ENCODE results near the gene GPR45.

GPR45 gene

DNA sequence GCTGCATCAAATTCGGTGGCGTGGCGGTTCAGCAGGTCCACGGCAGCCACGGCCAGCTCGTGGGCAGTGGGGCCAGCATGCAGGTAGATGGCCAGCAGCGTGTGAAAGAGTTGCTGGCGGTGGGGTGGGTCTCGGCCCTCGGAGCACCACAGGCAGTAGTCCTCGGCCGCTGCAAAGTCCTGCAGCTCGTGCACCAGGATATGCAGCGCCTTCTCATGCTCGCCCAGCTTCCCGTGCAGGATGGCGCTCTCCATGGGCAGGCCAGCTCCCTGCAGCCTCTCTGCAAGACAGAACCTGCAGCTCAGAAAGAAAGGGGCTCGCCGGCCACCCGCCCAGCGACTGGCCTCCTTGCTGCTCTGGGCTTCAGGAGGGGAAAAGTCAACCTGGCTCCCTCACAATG, 27.9 kb downstream of the GPR45 start:
- no peaks in the 10 kb centered on the region for H3K9me3 Mint-ChIP-seq
- H3K4me1 Mint-ChIP-seq (ENCODE audit: low read depth): no peaks in the 10 kb centered on the region
- peaks cover 88% of the 10 kb centered on the region for H3K36me3 Mint-ChIP-seq (ENCODE audit: low read depth)
- H3K4me3 Mint-ChIP-seq: no peak overlapping the region
- intact Hi-C loops (cut with micrococcal nuclease): no loop called here
- H3K27me3 Mint-ChIP-seq: no peaks in the 10 kb centered on the region
- no peak overlapping the region for H3K27ac Mint-ChIP-seq

DNA sequence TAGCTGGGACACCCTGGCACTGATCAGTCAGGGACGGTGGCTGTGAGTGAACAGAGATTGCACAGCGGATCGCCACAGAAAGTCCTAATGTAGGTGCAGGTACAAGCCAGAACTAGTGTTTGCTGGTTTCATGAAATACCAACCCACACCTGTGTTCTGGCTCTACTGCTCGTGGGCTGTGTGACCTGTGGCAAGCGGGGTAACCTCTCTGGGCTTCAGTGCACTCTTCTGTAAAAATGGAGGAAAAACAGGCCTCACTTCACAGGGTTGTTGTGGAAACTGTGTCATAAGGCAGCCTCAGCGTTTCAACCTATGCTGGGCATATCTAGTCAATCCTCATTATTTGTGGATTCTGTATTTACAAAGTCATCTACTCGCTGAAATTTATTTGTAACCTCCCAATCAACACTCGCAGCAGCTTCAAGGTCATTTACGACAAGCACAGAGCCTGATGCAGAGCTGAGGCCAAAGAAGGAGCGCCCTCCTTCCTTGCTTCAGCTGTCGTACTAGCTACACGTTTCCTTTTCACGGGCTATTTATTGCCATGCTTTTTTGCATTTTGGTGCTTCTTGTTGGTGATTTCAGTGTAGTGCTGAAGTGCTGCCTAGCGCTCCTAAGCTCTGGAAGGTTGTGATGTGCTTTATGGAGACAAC, 30.0 kb downstream of the GPR45 start:
- Mint-ChIP-seq H3K27ac (no peak overlapping the region), H3K9me3 (no peaks in the 10 kb centered on the region), H3K4me3 (no peak overlapping the region), H3K27me3 (no peaks in the 10 kb centered on the region), H3K4me1 (ENCODE audit: low read depth) (no peaks in the 10 kb centered on the region), H3K36me3 (ENCODE audit: low read depth) (peaks cover 100% of the 10 kb centered on the region)
- intact Hi-C loops (cut with micrococcal nuclease): no loop called here

DNA sequence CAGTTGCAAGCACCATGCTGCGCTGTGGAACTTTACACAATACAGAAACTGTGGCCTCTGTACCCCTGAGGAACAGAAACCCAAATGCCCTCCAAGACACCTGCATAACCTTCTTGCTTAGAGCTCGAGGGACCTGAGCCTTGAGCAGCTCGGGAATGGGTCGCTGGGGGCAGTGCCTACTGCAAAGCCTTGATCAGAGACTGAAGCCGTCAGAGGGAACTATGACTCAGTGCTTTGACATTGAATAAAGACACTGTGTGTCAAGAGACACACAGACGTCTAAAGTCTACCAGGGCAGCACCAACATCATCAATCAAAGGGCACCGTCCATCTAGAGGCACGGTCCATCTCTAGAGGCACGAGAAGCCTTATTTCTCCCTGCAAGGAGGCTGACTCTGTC, 30.6 kb downstream of the GPR45 start:
- Mint-ChIP-seq H3K4me1 (ENCODE audit: low read depth) (no peaks in the 10 kb centered on the region), H3K36me3 (ENCODE audit: low read depth) (peaks cover 100% of the 10 kb centered on the region), H3K27me3 (no peaks in the 10 kb centered on the region), H3K27ac (no peak overlapping the region), H3K4me3 (no peak overlapping the region), H3K9me3 (no peaks in the 10 kb centered on the region)
- intact Hi-C loops (cut with micrococcal nuclease): no loop called here

DNA sequence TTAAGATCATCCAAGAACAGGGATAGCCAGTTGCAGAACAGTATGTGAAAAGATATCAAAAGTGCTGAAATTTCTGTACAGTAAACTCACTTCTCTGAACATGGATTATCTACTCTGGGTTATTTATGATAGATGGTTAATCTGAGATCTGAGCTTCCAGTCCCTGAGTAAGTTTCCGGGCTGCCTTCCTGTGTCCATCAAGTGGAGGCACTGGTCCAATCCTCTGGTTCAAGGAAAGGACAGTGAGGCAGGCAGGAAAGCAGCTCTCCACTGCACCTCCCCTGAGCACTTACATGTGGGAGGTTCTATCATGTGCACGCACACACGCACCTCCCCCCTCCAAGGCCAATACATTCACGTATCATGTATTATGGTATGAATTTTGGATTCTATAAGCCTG, 32.5 kb downstream of the GPR45 start:
- no peak overlapping the region for H3K4me3 Mint-ChIP-seq
- no peaks in the 10 kb centered on the region for H3K27me3 Mint-ChIP-seq
- H3K4me1 Mint-ChIP-seq (ENCODE audit: low read depth): no peaks in the 10 kb centered on the region
- intact Hi-C loops (cut with micrococcal nuclease): no loop called here
- no peaks in the 10 kb centered on the region for H3K9me3 Mint-ChIP-seq
- H3K27ac Mint-ChIP-seq: no peak overlapping the region
- peaks cover 97% of the 10 kb centered on the region for H3K36me3 Mint-ChIP-seq (ENCODE audit: low read depth)

DNA sequence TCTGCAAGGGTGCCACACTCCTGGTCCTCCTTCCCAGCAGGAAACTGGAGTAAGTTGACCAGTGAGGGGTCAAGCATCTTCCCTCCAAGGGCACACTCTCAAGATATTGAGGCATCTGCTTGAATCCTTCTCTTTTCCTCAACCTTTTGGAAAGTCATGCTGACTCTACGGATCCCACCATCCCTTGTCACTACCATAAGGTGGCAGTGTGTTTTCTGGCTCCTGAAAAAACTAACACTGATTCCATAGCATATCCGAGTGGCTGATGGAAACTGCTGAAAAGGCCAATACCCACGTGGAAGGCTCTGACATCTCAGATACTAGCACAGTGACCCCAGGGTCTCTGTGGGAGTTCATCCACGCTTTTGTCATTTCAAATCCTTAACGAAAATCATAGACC, 37.1 kb downstream of the GPR45 start:
- H3K4me1 Mint-ChIP-seq (ENCODE audit: low read depth): no peaks in the 10 kb centered on the region
- H3K36me3 Mint-ChIP-seq (ENCODE audit: low read depth): peaks cover 97% of the 10 kb centered on the region
- no peak overlapping the region for H3K4me3 Mint-ChIP-seq
- intact Hi-C loops (cut with micrococcal nuclease): no loop called here
- H3K27ac Mint-ChIP-seq: no peak overlapping the region
- H3K9me3 Mint-ChIP-seq: no peaks in the 10 kb centered on the region
- no peaks in the 10 kb centered on the region for H3K27me3 Mint-ChIP-seq

DNA sequence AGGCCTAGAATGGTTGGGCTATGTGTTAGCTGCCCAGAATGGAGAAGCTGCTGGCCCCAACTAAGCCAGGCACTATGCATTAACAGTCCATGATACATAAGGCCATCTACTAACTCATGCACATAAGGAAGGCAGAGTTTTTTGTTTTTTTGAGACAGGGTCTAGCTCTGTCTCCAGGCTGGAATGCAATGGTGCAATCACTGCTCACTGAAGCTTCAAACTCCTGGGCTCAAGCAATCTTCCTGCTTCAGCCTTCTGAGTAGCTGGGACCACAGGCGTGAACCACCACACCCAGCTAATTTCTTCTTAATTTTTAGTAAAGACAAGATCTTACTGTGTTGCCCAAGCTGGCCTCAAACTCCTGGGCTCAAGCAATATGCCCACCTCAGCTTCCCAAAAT, 37.6 kb downstream of the GPR45 start:
- Mint-ChIP-seq H3K9me3 (no peaks in the 10 kb centered on the region), H3K4me1 (ENCODE audit: low read depth) (no peaks in the 10 kb centered on the region), H3K27ac (no peak overlapping the region), H3K36me3 (ENCODE audit: low read depth) (peaks cover 97% of the 10 kb centered on the region), H3K4me3 (no peak overlapping the region), H3K27me3 (no peaks in the 10 kb centered on the region)
- intact Hi-C loops (cut with micrococcal nuclease): no loop called here

DNA sequence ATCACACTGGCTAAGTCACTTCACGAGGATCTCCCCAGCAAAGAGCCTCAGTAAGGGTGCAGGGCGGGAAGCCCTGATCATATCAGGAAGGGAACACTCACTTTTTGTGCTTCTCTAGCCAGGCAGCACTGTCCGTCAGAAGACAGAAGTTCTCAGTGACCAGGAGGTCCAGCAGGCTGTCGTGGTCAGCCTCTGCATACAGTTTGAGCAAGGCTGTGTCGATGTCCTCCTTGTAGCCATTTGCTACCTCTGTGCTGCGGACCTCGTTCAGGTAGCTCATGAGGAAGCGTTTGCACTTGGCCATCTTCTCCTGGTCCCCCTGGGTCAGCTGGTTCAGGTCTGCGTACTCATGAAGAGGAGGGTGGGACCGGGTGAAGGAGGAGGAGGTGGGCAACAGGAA, 38.7 kb downstream of the GPR45 start:
- no peaks in the 10 kb centered on the region for H3K9me3 Mint-ChIP-seq
- H3K36me3 Mint-ChIP-seq (ENCODE audit: low read depth): peaks cover 97% of the 10 kb centered on the region
- H3K27ac Mint-ChIP-seq: no peak overlapping the region
- intact Hi-C loops (cut with micrococcal nuclease): no loop called here
- H3K4me3 Mint-ChIP-seq: no peak overlapping the region
- no peaks in the 10 kb centered on the region for H3K27me3 Mint-ChIP-seq
- H3K4me1 Mint-ChIP-seq (ENCODE audit: low read depth): no peaks in the 10 kb centered on the region

DNA sequence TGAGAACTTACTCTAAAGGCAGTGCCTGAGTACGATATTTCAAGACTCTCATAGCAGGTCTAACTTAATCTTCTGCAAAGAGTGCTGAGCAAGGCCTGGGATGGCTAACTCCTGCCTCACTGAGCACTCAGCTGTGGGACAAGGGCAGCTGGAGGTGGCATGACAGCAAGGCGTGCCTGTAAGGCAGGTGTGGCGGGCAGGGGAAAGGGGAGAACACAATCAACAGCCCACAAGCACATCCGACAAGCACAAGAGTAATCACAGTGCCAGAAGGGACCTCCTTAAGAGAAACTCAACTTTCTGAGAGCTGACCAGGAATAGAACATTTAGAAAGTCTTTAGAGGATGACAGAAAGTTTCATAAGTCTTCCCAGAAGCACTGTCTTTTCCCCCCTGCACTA, 42.0 kb downstream of the GPR45 start:
- no peaks in the 10 kb centered on the region for H3K9me3 Mint-ChIP-seq
- H3K4me1 Mint-ChIP-seq (ENCODE audit: low read depth): no peaks in the 10 kb centered on the region
- no peak overlapping the region for H3K27ac Mint-ChIP-seq
- intact Hi-C loops (cut with micrococcal nuclease): no loop called here
- peaks cover 92% of the 10 kb centered on the region for H3K36me3 Mint-ChIP-seq (ENCODE audit: low read depth)
- H3K4me3 Mint-ChIP-seq: no peak overlapping the region
- H3K27me3 Mint-ChIP-seq: no peaks in the 10 kb centered on the region

DNA sequence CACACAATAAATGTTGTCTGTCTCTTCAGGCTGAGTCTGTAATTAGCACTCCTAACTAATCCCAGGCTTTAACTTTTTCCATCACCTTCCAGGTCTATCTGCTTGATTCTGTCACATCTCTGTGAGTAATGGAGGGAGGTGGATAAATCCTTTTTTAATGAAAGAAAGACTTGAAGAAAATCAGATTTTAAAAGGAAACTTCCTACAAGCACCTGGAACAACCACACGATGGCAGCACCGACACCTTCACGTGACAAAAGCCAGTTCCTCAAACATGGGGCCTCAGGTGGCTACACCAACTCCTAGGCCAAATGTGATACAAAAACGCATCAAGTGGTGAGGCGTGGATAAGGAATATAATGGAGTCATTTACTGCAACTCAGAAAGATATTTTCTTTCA, 46.1 kb downstream of the GPR45 start:
- no peaks in the 10 kb centered on the region for H3K27me3 Mint-ChIP-seq
- H3K27ac Mint-ChIP-seq: no peak overlapping the region
- peaks cover 92% of the 10 kb centered on the region for H3K36me3 Mint-ChIP-seq (ENCODE audit: low read depth)
- no peaks in the 10 kb centered on the region for H3K4me1 Mint-ChIP-seq (ENCODE audit: low read depth)
- intact Hi-C loops (cut with micrococcal nuclease): no loop called here
- H3K9me3 Mint-ChIP-seq: no peaks in the 10 kb centered on the region
- H3K4me3 Mint-ChIP-seq: no peak overlapping the region

DNA sequence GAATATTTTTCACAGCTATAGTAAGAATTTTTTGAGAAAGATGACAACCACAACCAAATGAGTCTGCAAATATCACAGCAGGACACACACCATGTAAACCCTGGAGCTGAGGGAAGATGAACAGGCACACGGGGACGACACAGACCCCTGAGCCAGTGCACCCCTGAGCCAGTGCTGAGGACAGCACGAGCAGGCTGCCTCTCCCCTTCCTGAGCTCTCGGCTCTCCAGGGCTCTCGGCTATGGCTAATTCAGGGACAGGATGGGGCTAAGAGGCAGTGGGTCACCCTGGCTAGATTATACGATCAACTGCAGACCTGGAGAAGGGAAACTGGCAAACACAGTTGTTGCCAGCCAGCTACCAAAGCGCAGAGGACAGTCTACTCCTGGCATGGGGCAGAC, 46.6 kb downstream of the GPR45 start:
- H3K27me3 Mint-ChIP-seq: no peaks in the 10 kb centered on the region
- peaks cover 92% of the 10 kb centered on the region for H3K36me3 Mint-ChIP-seq (ENCODE audit: low read depth)
- intact Hi-C loops (cut with micrococcal nuclease): no loop called here
- no peaks in the 10 kb centered on the region for H3K9me3 Mint-ChIP-seq
- H3K4me1 Mint-ChIP-seq (ENCODE audit: low read depth): no peaks in the 10 kb centered on the region
- no peak overlapping the region for H3K27ac Mint-ChIP-seq
- H3K4me3 Mint-ChIP-seq: no peak overlapping the region

DNA sequence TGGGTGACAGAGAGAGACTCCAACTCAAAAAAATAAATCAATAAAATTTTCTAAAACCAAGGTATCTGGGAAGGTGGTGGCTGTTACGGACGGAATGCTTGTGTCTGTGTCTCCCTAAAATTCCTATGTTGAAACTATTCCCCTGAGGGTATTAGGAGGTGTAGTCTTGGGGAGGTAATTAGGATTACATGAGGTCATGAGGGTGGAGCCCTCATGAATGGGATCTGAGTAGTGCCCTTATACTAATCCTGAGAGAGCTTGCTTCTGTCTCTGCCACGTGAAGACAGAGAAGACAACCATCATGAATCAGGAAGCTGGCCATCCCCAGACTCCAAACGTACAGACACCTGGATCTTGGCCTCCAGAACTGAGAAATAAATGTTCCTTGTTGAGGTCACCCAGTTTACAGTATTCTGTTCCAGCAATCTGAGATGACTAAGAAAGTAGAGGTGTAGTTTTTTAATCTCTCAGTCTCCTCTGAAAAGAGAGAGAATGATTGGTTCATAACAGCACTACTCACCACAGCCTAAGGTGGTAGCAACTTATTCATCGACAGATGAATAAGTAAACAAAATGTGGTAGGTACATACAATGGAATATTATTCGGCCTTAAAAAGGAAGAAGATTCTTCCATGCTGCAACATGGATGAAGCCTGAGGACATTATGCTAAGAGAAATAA, 49.6 kb downstream of the GPR45 start:
- Mint-ChIP-seq H3K27ac (no peak overlapping the region), H3K36me3 (ENCODE audit: low read depth) (peaks cover 91% of the 10 kb centered on the region), H3K27me3 (no peaks in the 10 kb centered on the region), H3K4me3 (no peak overlapping the region), H3K4me1 (ENCODE audit: low read depth) (no peaks in the 10 kb centered on the region), H3K9me3 (no peaks in the 10 kb centered on the region)
- intact Hi-C loops (cut with micrococcal nuclease): no loop called here

DNA sequence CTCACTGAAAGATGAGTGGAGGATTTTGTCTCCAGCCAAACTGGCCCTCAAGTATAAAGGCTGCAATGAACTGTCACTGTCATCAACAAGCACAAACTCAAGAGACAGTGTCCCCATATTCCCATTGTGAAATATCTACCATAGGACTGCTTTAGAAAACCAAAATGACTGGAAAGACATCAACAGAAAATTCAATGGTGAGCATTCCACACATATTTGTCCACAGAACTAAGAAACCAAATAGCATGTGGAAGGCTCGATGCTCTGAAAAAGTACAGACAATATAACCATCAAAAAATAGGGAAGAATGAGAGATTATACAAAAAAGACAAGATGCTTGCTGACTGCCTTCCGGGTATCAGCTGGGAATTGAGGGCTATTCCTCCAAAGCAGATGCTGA, 50.4 kb downstream of the GPR45 start:
- Mint-ChIP-seq H3K27me3 (no peaks in the 10 kb centered on the region), H3K36me3 (ENCODE audit: low read depth) (peaks cover 95% of the 10 kb centered on the region), H3K27ac (no peak overlapping the region), H3K4me3 (no peak overlapping the region), H3K4me1 (ENCODE audit: low read depth) (no peaks in the 10 kb centered on the region), H3K9me3 (no peaks in the 10 kb centered on the region)
- intact Hi-C loops (cut with micrococcal nuclease): no loop called here

Measured in dendritic cell treated with granulocyte-macrophage colony-stimulating factor and Interleukin-4, amounts not matched to agents 40 ng/mL and 50 ng/mL, for 4 days (primary cell).